K562 (cell line): ENCODE data around the gene IFT122.

Source experiments
- ATF3 ChIP-seq, 2 experiments: fragments of 450-650 bp in 1 of 2; sonication (generic) in 1 of 2; formaldehyde crosslinking in 1 of 2; IDR thresholded peaks in 1 of 2; conservative IDR thresholded peaks in 1 of 2; 2 replicates each; pipeline versions ENCODE4 v1.6.1 to v1.8.1; 2016 to 2023; ENCODE audit warnings: mild to moderate bottlenecking in 2 of 2, moderate library complexity in 2 of 2, inconsistent platforms in 1 of 2, missing genetic modification reagents in 1 of 2
- MAFF ChIP-seq: IDR thresholded peaks from 2 replicates; pipeline ENCODE4 v1.6.1; 2012; ENCODE audit warnings: low read length, improper control_type of control experiment
- NFYB ChIP-seq: IDR thresholded peaks from 2 replicates; pipeline ENCODE4 v1.6.1; 2011; ENCODE audit warnings: mild to moderate bottlenecking, moderate library complexity; ENCODE audit not compliant: insufficient read length; ENCODE audit errors: extremely low read depth
- SMARCB1 ChIP-seq: IDR thresholded peaks from 2 replicates; pipeline ENCODE4 v1.6.1; 2011; ENCODE audit warnings: improper control_type of control experiment, low read depth; ENCODE audit not compliant: insufficient read length
- TF ChIP-seq, protein P1 (sequence below): sonication (generic); formaldehyde crosslinking; IDR thresholded peaks from 2 replicates; pipeline ENCODE4 v1.8.0; 2022; ENCODE audit warnings: mild to moderate bottlenecking, missing genetic modification reagents
- TF ChIP-seq, protein P2 (sequence below), 3 experiments: IDR thresholded peaks in 2 of 3; conservative IDR thresholded peaks in 1 of 3; 2 replicates each; pipeline ENCODE4 v1.5.1; 2011 to 2012; ENCODE audit warnings: low read length in 3 of 3, mild to moderate bottlenecking in 3 of 3, control low read depth in 2 of 3, improper control_type of control experiment in 1 of 3, inconsistent platforms in 1 of 3, low read depth in 1 of 3, mixed read lengths in 1 of 3, moderate library complexity in 1 of 3; ENCODE audit not compliant: insufficient read depth in 2 of 3

DNA sequence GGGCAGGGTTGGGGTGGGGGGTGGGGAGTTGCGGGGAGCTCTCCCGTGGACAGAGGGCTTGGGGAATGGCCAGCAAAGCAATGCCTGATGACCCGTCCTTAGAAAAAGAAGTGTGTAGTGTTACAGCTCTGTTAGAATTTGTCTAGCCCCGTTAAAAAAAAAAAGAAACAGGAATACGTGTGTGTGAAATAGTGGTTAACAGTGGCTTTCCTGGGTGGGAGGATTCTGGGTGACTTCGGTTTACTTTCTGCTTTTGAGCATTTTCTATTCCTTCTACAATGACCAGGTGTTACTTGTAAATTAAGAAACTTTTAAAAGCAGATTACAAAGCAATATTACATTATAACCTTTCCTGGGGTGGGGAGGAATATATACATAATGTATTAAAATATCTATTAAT, 127.9 kb downstream of the IFT122 start:
- no peak for TF ChIP-seq SMARCB1
- TF ChIP-seq ATF3 (IDR thresholded peaks at IDR 0.05), result no peak
- no peak for TF ChIP-seq ATF3 (CRISPR knock-in tag; conservative IDR thresholded peaks at IDR 0.05)
- TF ChIP-seq, protein P1, sequence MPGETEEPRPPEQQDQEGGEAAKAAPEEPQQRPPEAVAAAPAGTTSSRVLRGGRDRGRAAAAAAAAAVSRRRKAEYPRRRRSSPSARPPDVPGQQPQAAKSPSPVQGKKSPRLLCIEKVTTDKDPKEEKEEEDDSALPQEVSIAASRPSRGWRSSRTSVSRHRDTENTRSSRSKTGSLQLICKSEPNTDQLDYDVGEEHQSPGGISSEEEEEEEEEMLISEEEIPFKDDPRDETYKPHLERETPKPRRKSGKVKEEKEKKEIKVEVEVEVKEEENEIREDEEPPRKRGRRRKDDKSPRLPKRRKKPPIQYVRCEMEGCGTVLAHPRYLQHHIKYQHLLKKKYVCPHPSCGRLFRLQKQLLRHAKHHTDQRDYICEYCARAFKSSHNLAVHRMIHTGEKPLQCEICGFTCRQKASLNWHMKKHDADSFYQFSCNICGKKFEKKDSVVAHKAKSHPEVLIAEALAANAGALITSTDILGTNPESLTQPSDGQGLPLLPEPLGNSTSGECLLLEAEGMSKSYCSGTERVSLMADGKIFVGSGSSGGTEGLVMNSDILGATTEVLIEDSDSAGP (CRISPR knock-in tag), result no peak
- no peak for TF ChIP-seq NFYB
- TF ChIP-seq, protein P2, sequence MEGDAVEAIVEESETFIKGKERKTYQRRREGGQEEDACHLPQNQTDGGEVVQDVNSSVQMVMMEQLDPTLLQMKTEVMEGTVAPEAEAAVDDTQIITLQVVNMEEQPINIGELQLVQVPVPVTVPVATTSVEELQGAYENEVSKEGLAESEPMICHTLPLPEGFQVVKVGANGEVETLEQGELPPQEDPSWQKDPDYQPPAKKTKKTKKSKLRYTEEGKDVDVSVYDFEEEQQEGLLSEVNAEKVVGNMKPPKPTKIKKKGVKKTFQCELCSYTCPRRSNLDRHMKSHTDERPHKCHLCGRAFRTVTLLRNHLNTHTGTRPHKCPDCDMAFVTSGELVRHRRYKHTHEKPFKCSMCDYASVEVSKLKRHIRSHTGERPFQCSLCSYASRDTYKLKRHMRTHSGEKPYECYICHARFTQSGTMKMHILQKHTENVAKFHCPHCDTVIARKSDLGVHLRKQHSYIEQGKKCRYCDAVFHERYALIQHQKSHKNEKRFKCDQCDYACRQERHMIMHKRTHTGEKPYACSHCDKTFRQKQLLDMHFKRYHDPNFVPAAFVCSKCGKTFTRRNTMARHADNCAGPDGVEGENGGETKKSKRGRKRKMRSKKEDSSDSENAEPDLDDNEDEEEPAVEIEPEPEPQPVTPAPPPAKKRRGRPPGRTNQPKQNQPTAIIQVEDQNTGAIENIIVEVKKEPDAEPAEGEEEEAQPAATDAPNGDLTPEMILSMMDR (IDR thresholded peaks at IDR 0.05 in 2 of 3, conservative IDR thresholded peaks at IDR 0.05 in 1 of 3; ENCODE audit: insufficient read depth in 2 of 3, low read depth in 1 of 3, low read length in 3 of 3), result no peak
- no peak for TF ChIP-seq MAFF
